GM18498 (cell line): Measurements from ENCODE around the gene EPS15.

Experiments used
- ATAC-seq: cut with Tn5 transposase; IDR thresholded peaks from one replicate; pipeline ENCODE4 v1.9.1; 2021; ENCODE audit warnings: mild to moderate bottlenecking, moderate library complexity; ENCODE audit not compliant: unreplicated experiment

Gene EPS15

DNA sequence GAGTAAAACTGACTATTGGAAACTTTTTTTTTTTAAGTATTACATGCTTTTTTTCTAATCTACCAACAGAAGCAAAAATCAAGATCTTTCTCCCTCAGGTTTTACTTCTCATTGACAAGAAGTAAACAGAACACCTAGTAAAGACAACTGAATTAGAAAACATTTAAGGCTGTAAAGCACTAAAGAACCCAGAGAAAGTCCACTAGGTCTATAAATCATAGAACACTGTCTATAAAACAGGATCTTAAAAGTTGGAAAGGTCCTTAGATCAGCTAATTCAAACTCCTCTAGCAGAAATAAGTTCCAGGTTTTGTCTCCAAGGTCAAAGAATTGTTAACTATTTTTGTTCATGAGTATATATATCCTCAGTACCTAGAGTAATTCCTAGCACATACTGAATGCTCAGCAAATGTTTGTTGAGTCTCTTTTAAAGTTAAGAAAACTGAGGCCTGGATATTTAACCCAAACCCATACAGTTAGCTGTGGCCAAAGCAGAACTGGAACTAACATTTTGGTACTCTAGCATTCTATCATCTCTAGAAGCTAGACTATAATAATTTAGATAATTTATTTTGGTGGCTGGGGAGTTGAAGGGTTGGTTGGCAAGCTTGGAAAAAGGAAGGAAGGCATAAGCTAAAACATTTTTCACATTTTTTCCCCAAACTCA lies 3.0 kb downstream of the EPS15 start:
- no peak for ATAC-seq

DNA sequence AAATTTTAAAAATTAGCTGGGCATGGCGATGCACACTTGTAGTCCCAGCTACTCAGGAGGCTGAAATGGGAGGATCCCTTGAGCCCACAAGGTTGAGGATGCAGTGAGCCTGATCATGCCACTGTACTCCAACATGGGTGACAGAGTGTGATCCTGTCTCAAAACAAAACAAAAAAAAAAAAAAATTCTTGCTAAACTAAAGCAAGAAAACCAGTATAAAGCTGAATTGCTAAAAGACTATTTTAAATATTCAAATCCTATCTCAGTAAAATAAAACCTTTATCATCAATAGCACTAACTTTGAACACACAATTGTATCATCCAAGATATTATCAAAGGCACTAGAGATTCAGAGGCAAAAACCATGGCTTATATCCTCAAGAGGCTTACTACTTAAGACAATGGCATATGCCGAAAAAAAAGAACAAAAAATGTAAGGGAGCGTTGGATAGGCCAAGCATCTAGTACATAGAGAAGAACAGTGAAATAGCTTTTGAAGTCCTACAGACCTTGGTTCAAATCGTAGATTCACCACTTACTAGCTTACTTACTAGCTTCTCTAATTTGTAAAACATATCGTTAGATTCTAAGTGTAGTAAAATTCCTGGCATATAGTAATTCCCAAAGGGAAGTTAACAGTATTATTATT lies 3.6 kb downstream of the EPS15 start:
- ATAC-seq = no peak

DNA sequence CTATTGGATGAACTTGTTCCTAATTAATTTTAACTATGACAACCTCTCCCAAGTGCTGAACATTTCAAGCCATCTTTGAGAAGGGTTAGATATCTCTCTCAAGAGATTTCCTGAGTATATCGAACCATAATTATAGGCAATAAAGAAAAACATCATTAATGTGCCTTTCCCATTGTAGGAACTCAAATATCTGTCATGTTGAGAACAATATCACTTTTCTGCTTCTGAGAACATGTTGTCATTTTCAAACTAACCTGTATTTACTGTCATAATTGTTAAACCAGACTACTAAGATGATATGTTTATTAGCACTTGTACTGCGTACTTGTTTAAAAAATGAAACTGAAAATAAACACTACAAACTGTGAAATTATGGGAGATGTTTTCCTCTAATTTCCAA lies 4.3 kb downstream of the EPS15 start:
- ATAC-seq = no peak

DNA sequence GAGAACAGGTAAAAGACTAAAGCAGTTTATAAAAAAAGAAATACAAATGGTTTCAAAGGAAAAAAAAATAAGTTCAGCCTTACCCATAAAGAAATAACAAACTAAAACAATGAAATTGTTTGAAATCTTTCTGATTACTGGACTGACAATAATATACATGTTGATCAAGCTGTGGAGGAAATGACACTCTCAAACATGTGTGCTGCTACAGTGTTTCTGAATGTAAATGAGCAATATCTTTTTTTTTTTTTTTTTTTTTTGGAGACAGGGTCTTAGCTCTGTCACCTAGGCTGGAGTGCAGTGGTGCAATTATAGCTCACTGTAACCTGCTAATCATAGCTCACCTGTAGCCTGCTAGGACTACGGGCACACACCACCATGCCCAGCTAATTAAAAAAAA lies 6.5 kb downstream of the EPS15 start:
- no peak for ATAC-seq

DNA sequence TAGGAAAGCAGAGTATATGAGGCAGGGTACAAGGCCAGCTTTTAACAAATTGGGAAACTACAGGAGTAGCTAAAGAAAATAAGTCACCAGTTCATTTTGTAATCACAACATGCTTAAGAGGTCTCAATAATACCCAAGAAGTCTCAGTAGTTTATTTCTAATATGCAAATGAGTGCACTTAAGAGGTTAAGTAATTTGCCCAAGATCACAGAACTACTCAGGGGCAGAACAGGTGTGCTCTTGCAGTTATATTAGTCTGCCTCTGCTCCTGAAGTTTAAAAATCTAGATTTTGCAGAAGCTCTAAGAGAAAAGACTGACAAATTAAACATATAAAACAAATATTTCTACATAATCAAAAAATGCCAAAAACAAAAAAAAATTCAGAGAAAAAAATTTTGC lies 6.9 kb downstream of the EPS15 start:
- ATAC-seq = no peak

DNA sequence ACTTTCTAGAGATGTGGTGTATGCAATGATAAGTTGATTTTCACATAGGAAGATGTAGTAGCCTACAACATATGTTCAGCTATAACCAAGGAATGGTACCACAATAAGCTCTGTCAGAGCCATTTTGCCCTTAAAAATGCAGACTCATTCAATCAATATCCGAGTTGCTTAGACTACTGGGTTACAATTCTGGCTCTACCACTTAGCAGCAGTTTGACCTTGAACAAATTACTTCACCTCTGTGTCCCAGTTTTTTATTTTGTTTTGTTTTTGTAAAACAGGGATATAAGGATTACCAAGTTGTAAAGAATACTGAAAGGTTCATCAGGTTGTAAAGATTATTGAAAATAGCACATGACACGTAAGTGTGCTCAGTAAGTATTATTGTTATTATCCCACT lies 9.3 kb downstream of the EPS15 start:
- no peak for ATAC-seq

DNA sequence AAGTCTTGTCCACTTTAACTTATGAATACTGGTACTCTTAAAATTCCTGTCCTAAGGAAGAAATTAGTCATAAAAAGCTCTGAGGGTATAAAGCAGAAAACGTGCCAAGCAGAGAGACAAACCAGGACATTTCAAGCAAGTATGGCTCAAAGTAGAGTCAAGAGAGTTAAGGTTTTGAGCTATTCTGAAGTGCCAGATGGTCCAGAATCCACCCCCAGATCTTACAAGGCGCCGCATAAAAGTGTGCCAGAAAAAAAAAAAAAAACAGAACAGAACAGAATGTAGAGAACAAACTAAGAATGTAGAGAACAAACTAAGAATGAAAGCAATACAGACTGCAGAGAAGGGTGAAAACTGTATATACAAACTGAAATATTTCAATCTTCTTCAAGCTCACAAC lies 12.5 kb downstream of the EPS15 start:
- peak; percentile 39 for ATAC-seq

DNA sequence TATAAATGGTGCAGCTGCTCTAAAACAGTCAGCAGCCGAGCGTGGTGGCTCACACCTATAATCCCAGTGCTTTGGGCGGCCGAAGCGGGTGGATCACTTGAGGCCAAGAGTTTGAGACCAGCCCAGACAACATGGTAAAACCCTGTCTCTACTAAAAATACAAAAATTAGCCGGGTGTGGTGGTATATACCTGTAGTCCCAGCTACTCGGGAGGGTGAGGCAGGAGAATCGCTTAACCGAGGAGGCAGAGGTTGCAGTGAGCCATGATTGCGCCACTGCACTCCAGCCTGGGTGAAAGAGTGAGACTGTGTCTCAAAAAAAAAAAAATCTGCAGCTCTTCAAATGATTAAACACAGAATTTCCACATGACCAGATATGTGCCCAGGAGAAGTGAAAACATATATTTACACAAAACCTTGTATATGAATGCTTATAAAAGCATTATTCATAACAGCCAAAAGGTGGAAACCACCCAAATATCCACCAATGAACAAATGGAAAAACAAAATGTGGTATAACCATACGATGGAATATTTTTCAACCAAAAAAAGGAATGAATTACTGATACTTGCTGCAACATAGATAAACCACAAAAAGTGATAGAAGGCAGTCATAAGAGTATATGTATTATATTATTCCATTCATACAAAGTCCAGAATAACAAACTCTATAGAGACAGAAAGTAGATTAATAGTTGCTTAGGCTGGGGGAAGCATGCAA lies 14.1 kb downstream of the EPS15 start:
- peak; percentile 39 for ATAC-seq

DNA sequence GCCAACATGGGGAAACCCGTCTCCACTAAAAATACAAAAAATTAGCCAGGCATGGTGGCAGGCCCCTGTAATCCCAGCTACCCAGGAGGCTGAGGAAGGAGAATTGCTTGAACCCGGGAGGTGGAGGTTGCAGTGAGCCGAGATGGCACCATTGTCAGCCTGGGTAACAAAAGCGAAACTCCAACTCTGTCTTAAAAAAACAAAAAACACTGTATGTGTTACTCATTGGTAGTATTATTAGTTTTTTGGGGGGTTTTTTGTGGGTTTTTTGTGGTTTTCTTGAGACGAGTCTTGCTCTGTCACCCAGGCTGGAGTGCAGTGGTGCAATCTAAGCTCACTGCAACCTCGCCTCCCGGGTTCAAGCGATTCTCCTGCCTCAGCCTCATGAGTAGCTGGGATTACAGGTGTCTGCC lies 17.8 kb downstream of the EPS15 start:
- ATAC-seq = peak; percentile 68

DNA sequence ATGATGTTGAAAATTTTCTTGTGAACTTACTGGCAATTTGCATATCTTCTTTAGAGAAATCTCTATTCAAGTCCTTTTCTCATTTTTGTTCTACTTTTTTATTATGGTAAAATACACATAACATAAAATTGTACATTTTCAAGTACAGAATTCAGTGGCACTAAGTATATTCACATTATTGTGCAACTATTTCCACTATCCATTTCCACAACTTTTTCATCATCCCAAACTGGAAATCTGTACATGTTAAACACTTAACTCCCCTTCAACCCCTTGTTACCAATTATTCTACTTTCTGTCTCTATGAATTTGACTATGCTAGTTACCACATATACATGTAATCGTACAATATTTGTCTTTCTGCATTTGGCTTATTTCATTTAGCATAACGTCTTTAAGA lies 19.4 kb downstream of the EPS15 start:
- no peak for ATAC-seq

DNA sequence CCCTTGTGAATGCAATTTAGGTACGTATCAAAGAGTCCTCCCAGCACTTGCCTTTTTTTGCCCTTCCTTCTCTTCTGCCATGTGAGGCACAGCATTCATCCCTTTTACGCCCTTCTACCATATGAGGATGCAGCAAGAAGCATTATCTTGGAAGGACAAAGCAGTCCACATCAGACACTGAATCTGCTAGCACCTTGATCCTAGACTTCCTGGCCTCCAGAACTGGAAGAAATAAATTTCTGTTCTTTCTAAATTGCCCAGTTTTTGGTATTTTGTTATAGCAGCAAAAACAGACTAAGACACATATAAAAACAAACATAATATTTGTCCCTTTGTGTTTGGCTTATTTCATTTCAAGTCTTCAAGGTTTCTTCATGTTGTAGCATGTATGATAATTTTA lies 20.1 kb downstream of the EPS15 start:
- no peak for ATAC-seq

DNA sequence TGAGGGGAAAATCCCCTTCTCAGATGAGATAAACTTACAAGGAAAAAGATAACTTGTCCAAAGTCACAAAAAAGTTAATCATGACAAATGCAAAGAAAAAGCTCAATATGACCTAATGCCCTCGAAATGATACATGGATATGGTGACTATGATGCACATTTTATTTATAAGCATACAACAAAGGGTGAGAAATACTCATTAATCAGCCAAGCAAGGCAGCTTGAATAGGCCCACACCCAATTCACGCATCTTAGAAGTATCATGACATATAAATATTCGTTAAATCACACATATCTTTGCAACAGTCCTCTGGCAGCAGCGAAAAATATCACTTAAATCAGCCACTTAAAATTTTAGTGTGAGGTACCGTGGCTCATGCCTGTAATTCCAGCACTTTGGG lies 21.7 kb downstream of the EPS15 start:
- ATAC-seq = no peak

DNA sequence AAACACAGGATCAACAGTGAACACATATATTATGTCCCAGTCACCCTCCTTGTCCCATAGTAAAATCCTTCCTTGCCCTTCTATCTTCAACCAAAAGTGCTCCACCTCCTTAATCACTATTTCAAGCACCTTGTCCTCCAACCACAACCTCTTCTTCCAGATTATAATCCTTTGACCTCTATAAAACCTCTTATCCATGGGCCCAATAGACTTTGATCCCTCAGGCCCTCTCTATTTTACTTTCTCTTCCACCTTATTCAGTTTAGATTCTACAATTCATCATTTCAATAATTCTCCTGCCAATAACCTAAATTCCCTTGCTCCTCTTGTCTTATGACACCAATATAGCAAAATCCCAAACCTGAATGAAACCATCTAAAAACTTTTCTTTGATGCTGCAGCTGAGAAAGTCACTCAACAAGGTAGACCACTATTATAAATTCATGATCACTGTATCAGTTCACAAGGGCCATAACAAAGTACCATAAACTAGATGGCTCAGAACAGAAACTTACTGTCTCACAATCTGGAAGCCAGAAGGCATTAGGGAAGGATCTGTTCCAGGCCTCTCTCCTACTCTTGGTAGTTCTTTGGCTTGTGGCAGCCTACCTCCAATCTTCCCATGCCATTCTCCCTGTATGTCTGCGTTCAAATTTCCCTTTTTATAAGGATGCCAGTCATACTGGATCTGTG lies 24.8 kb downstream of the EPS15 start:
- ATAC-seq = no peak

DNA sequence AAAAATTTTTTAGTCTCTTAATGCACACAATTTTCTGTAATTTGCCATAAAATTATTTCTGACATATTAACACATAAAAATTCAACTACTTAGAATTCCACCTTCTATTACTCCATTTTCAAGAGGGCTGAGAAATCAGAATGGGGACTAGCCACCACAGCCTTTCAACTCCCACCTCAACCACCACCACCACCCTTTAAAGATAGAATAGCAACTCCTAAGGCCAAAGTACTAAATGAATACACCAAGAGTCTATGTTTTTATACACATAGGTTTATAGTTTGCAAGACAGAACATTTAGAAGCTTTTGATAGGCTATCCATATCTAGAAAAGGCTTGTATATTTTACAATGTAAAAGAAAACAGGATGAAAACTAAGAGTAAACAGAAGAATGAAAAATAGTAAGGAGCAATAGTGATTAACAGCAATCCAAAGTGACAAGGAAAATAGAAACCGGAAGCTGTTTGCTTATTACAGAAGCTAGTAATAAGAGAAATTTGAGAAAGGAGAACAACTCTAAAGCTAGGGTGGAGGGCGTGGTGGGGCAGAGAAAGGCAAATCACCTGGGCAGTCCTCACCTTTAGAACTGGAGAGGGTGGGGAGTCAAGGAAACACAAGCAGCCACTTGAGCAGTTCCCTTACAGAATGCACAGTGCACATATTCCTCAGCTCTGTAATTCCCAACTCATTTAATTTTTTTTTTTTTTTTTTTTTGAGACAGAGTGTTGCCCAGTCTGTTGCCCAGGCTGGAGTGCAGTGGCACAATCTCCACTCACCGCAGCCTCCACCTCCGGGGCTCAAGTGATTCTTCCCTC lies 27.7 kb downstream of the EPS15 start:
- peak; percentile 50 for ATAC-seq

DNA sequence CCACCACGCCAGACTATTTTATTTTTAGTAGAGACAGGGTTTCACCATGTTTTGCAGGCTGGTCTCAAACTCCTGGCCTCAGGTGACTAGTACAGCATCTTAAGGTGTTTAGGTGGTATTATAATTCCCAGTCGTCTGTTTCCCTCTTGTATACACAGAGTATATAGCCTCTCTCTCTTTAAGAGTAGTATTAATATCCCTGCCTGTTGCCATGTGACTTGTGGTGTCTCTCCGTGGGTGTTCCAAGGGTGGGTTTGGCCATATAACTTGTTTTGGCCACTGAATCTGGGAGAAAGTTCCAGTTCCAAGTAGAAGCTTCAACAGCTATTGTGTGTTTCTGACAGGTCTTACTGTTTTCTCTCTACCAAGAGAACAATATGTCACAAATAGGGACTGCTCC lies 29.6 kb downstream of the EPS15 start:
- no peak for ATAC-seq

DNA sequence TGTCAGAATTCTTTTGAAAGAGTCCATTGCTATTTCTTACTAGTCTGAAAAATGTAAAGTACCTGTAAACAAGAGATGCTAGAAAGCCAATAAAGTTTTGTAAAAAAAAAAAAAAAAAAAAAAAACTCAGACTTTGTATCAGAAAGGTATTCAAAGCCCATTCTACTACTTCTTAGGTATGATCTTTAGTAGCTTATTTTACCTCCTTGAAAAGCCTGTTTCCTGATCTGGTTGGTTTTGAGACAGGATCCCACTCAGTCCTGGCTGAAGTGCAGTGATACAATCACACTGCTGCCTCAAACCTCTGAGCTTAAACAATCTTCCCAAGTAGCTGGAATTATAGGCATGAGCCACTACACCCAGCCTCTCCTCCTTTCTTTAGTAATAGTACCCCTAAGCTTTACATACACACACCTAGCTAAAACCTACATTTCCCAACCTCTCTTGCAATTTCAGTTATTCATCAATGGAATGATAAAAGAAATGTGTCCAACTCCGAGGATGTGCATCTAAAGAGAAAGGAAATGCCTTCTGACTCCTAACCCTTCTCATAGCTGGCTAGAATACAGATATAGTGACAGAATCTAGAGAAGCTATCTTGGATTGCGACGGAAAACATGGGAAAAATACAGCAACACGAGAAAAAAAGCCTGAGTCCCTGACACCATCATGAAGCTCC lies 30.6 kb downstream of the EPS15 start:
- no peak for ATAC-seq

DNA sequence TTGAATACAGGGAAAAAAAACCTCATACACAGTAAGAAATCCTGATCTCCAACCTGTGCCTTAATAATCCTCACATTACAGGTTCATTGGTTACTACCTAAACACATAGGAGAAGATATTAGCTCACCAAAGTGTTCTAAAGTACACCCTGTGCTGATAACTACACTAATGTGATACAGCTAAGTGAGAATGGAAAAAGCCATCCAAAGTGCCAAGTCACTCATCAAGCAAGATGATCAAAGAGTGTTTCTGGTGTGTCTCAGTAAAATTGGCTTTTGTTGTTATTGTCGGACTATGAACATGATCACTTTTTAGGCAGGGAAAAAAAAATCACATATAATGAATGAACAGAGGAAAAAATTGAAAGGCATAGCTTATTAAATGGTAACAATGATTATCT lies 31.4 kb downstream of the EPS15 start:
- ATAC-seq = no peak

DNA sequence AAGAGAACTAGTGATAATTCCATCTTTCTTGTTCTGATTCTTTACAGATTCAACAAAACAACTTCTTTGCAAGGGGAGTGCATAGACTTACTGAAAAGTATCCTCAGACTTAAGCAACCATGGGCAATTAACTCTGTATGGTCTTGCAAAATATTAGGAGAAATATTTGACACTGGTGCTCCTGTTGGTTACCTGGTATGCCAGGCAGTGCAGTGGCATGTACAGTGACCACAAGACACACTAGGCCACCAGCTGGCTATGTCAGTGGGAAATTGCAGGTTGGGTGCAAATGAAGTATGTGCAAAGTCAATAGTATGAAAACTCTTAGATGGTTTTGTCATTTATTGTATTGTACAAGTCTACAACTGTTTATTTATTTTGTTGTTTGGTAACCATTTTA lies 34.5 kb downstream of the EPS15 start:
- no peak for ATAC-seq

DNA sequence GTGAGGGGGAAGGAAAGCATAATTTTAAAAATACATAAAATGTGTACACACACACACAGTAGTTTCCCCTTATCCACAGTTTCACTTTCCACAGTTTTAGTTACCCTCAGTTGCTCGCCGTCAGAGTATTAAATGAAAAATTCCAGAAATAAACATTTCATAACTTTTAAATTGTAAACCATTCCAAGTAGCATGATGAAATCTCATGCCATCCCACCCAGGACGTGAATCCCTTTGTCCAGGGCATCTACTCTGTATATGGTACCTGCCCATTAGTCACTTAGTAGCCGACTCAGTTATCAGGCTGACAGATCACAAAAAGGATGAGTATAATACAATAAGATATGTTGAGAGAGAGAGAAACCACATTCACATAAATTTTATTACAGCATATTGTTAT lies 36.2 kb downstream of the EPS15 start:
- ATAC-seq = no peak
